ENCODE measurements around the gene TPM1. TPM values are rescaled to one million over a fixed set of nuclear protein-coding genes. Genes with fewer than 3 reads are reported as not detected.

TPM1 gene
- total RNA-seq, 1 donor from 2014 or later: 255 TPM

- H3K9me3 Mint-ChIP-seq (ENCODE audit: unreplicated experiment): peaks cover 3% of the 10 kb centered on the region
- H3K27me3 Mint-ChIP-seq (ENCODE audit: unreplicated experiment): no peaks in the 10 kb centered on the region
Observed at GRCh38 chr15:63083541-63083940, 41.0 kb downstream of the TPM1 start.

GRCh38 chr15:63084806-63085205, 42.3 kb downstream of the TPM1 start:
- Mint-ChIP-seq H3K9me3 (ENCODE audit: unreplicated experiment) (peaks cover 3% of the 10 kb centered on the region), H3K27me3 (ENCODE audit: unreplicated experiment) (no peaks in the 10 kb centered on the region), H3K36me3 (ENCODE audit: unreplicated experiment) (no peaks in the 10 kb centered on the region), H3K27ac (ENCODE audit: unreplicated experiment) (no peak overlapping the region), H3K4me3 (ENCODE audit: unreplicated experiment) (no peak overlapping the region), H3K4me1 (ENCODE audit: low read depth, unreplicated experiment) (peaks cover 24% of the 10 kb centered on the region)
- no peak for DNase-seq
- no peak for TF ChIP-seq CTCF (IDR thresholded peaks at IDR 0.05; ENCODE audit: partially characterized antibody, unreplicated experiment)

More at GRCh38 chr15:63083541-63083940, 41.0 kb downstream of the TPM1 start:
- DNase-seq: no peak
- TF ChIP-seq CTCF (IDR thresholded peaks at IDR 0.05; ENCODE audit: partially characterized antibody, unreplicated experiment): no peak
- no peaks in the 10 kb centered on the region for H3K36me3 Mint-ChIP-seq (ENCODE audit: unreplicated experiment)
- peaks cover 16% of the 10 kb centered on the region for H3K4me1 Mint-ChIP-seq (ENCODE audit: low read depth, unreplicated experiment)
- no peak overlapping the region for H3K4me3 Mint-ChIP-seq (ENCODE audit: unreplicated experiment)
- no peak overlapping the region for H3K27ac Mint-ChIP-seq (ENCODE audit: unreplicated experiment)

DNA sequence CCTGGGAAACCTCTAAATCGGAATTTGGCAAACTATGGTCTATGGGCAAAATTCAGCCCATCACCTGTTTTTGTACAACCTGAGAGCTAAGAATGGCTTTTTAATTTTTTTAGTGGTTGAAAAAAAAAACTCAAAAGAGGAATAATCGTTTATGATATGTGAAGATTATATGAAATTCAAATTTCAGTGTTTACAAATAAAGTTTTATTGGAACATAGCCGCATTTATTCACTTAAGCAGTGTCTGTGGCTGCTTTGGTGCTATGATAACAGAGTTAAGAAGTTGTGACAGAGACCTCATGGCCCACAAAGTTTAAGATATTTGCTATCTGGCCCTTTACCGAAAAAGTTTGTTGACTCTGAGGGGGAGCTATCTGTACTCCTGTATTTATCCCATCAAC, 42.7 kb downstream of the TPM1 start:
- Mint-ChIP-seq H3K36me3 (ENCODE audit: unreplicated experiment) (no peaks in the 10 kb centered on the region), H3K4me1 (ENCODE audit: low read depth, unreplicated experiment) (peaks cover 28% of the 10 kb centered on the region), H3K27ac (ENCODE audit: unreplicated experiment) (no peak overlapping the region)

DNA sequence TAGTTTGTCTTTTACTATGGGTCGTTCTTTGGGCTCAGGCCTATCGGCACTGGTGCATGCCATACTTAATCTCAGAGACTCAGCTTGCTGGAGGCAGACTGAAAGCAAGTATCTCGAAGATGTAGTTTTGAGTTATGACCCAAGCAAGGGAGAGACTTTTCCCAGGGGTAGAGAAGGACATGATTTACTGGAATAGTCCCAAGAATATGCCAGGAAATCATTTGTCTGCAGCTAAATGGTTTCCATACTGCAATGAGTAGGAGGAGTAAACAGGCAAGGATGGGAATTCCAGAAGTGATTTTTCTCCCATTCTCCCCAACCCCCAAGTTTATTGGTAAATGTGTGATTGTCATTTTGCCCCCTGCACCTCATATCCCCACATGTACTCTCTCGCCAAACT, 43.7 kb downstream of the TPM1 start:
- H3K4me1 Mint-ChIP-seq (ENCODE audit: low read depth, unreplicated experiment): peaks cover 25% of the 10 kb centered on the region
- H3K9me3 Mint-ChIP-seq (ENCODE audit: unreplicated experiment): peaks cover 3% of the 10 kb centered on the region
- H3K27me3 Mint-ChIP-seq (ENCODE audit: unreplicated experiment): no peaks in the 10 kb centered on the region
- no peaks in the 10 kb centered on the region for H3K36me3 Mint-ChIP-seq (ENCODE audit: unreplicated experiment)
- H3K4me3 Mint-ChIP-seq (ENCODE audit: unreplicated experiment): no peak overlapping the region
- no peak for DNase-seq
- no peak for TF ChIP-seq CTCF (IDR thresholded peaks at IDR 0.05; ENCODE audit: partially characterized antibody, unreplicated experiment)
- H3K27ac Mint-ChIP-seq (ENCODE audit: unreplicated experiment): no peak overlapping the region

More for the DNA sequence above, 42.7 kb downstream of the TPM1 start:
- DNase-seq: no peak
- H3K27me3 Mint-ChIP-seq (ENCODE audit: unreplicated experiment): no peaks in the 10 kb centered on the region
- no peak overlapping the region for H3K4me3 Mint-ChIP-seq (ENCODE audit: unreplicated experiment)
- H3K9me3 Mint-ChIP-seq (ENCODE audit: unreplicated experiment): peaks cover 3% of the 10 kb centered on the region
- no peak for TF ChIP-seq CTCF (IDR thresholded peaks at IDR 0.05; ENCODE audit: partially characterized antibody, unreplicated experiment)

GRCh38 chr15:63086947-63087346, 44.4 kb downstream of the TPM1 start:
- Mint-ChIP-seq H3K4me3 (ENCODE audit: unreplicated experiment) (no peak overlapping the region), H3K4me1 (ENCODE audit: low read depth, unreplicated experiment) (peaks cover 25% of the 10 kb centered on the region), H3K9me3 (ENCODE audit: unreplicated experiment) (peaks cover 1% of the 10 kb centered on the region), H3K27ac (ENCODE audit: unreplicated experiment) (no peak overlapping the region), H3K36me3 (ENCODE audit: unreplicated experiment) (no peaks in the 10 kb centered on the region), H3K27me3 (ENCODE audit: unreplicated experiment) (no peaks in the 10 kb centered on the region)
- TF ChIP-seq CTCF (IDR thresholded peaks at IDR 0.05; ENCODE audit: partially characterized antibody, unreplicated experiment): no peak
- DNase-seq: no peak

All from glutamatergic neuron (in vitro differentiated cells).